Retinal pigment epithelial cell (primary cell): ENCODE measurements around the gene HMGCS1.

Source experiments
- DNase-seq: peaks from one replicate; pipeline ENCODE4 v3.0.0-alpha.2; 2010; ENCODE audit warnings: low read depth
- H3K4me3 ChIP-seq: 2 replicates; pipeline ENCODE4 v1.5.1; 2011; ENCODE audit warnings: mild to moderate bottlenecking, low read length, control low read depth, moderate library complexity
- TF ChIP-seq, protein P1 (sequence below): conservative IDR thresholded peaks from 2 replicates; pipeline ENCODE4 v1.5.1; 2011; ENCODE audit warnings: low read depth, low read length, control low read depth, inconsistent platforms

Gene HMGCS1

GRCh38 chr5:43242196-43242595, 71.0 kb downstream of the HMGCS1 start:
- no peak overlapping the region for H3K4me3 ChIP-seq
- DNase-seq, result no peak
- TF ChIP-seq, protein P1, sequence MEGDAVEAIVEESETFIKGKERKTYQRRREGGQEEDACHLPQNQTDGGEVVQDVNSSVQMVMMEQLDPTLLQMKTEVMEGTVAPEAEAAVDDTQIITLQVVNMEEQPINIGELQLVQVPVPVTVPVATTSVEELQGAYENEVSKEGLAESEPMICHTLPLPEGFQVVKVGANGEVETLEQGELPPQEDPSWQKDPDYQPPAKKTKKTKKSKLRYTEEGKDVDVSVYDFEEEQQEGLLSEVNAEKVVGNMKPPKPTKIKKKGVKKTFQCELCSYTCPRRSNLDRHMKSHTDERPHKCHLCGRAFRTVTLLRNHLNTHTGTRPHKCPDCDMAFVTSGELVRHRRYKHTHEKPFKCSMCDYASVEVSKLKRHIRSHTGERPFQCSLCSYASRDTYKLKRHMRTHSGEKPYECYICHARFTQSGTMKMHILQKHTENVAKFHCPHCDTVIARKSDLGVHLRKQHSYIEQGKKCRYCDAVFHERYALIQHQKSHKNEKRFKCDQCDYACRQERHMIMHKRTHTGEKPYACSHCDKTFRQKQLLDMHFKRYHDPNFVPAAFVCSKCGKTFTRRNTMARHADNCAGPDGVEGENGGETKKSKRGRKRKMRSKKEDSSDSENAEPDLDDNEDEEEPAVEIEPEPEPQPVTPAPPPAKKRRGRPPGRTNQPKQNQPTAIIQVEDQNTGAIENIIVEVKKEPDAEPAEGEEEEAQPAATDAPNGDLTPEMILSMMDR, result no peak
